ENCODE results near the gene ARNT2.

Gene ARNT2

DNA sequence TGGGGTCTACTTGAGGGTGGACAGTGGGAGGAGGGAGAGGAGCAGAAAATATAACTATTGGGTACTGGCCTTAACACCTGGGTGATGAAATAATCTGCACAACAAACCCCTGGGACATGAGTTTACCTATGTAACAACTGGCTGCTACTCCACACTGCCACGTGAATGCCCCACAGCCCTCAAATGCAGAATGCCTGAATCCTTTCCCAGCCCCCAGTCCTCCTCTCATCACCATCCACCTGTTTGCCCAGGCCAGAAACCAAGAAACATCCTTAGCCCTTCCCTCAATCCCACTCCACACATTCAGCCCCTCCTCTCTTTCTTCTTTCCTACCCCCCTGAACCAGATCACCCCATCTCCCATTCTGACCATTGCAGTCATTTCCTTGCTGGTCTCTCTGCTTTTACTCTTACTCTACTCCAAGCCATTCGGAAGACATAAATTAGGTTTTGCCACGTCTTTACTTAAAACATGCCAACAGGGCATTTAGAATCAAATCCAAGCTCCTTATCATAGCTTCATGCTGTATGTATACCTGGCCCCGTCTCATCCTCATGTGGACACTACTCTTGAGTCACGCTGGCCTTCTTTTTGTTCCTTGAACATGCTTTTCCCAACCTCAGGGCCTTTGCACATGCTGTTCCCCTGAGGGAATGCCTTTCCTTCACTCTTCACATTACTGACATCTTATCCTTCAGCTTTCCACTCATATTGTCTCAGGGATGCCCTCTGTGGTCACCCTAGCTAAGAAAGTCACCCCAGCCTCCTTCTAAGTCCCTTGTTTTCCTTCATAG lies 153.5 kb downstream of the ARNT2 start:
- Histone ChIP-seq H3K27me3 (ENCODE audit: control insufficient read depth in 1 of 2, insufficient read depth in 2 of 2, low read length in 2 of 2) (no peaks in the 10 kb centered on the region), H3K36me3 (ENCODE audit: control insufficient read depth in 2 of 2, insufficient read depth in 2 of 2, low read length in 2 of 2) (peaks cover 2 to 10% of the 10 kb centered on the region in 2 donors), H3K4me3 (ENCODE audit: low read length in 2 of 2) (no peak overlapping the region), H3K9me3 (ENCODE audit: control insufficient read depth in 2 of 2, low read length in 2 of 2) (no peaks in the 10 kb centered on the region), H3K27ac (ENCODE audit: low read length) (no peak overlapping the region), H3K4me1 (ENCODE audit: control insufficient read depth, insufficient read depth, low read length) (peaks cover 2% of the 10 kb centered on the region), H3K9ac (ENCODE audit: low read length in 2 of 2) (no peak overlapping the region)

DNA sequence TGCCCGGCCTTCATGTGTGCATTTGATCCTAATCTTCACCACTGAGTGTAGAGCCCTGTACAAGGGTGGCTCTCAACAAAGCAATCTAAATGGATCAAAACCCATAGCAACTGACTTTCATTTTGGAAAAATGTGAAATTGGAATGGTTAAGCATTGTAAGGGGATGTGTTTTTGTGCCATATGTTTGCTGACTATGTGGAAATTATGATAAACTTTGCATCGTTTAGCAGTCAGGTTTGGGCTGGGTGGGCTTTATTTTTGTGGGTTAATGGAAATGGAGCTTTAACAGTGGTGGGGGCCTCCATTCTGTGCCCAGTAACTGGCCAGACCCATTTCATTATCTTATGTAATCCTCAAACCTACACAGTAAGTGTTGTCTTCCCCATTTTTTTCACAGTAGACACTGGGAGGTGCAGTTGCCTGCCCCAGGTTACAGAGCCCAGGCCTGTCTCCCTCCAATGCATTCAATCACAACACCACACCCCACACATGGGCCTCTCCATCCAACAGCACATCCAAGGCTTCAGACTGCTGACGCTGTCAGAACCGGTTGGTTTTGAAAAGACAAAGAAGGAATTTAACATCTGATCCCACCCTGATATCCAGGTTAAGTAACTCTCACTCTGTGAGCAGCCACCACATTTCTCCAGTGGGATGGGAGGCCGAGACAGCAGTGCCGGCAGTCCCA lies 154.6 kb downstream of the ARNT2 start:
- Histone ChIP-seq H3K27ac (ENCODE audit: low read length) (no peak overlapping the region), H3K36me3 (ENCODE audit: control insufficient read depth in 2 of 2, insufficient read depth in 2 of 2, low read length in 2 of 2) (peaks cover 5 to 17% of the 10 kb centered on the region in 2 donors)

DNA sequence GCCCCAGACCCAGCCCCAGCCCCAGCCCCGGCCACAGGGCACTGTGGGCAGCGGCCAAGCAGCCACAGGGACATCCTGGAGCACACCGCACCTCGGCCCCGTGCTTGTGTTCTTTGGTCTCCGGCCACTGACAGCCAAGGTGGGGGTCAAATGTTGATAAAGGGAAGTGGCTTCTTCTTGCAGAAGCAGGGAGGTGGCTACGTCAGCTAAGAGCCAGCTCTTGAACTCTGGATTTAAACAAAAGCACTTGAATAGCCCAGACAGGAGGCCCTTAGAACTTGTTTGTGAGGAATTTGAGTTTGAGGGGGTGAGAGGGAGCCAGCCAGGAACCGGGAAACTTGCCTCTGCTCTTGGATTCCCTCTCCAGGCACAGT lies 155.1 kb downstream of the ARNT2 start:
- no peak overlapping the region for H3K4me3 ChIP-seq (ENCODE audit: low read length in 2 of 2)
- peaks cover 6 to 19% of the 10 kb centered on the region in 2 donors for H3K36me3 ChIP-seq (ENCODE audit: control insufficient read depth in 2 of 2, insufficient read depth in 2 of 2, low read length in 2 of 2)
- H3K4me1 ChIP-seq (ENCODE audit: control insufficient read depth, insufficient read depth, low read length) = peaks cover 2% of the 10 kb centered on the region
- no peaks in the 10 kb centered on the region for H3K27me3 ChIP-seq (ENCODE audit: control insufficient read depth in 1 of 2, insufficient read depth in 2 of 2, low read length in 2 of 2)
- H3K9ac ChIP-seq (ENCODE audit: low read length in 2 of 2) = no peak overlapping the region
- no peaks in the 10 kb centered on the region for H3K9me3 ChIP-seq (ENCODE audit: control insufficient read depth in 2 of 2, low read length in 2 of 2)
- no peak overlapping the region for H3K27ac ChIP-seq (ENCODE audit: low read length)

More for the DNA sequence above, 154.6 kb downstream of the ARNT2 start:
- Histone ChIP-seq H3K27me3 (ENCODE audit: control insufficient read depth in 1 of 2, insufficient read depth in 2 of 2, low read length in 2 of 2) (no peaks in the 10 kb centered on the region), H3K9me3 (ENCODE audit: control insufficient read depth in 2 of 2, low read length in 2 of 2) (no peaks in the 10 kb centered on the region), H3K4me1 (ENCODE audit: control insufficient read depth, insufficient read depth, low read length) (peaks cover 2% of the 10 kb centered on the region), H3K4me3 (ENCODE audit: low read length in 2 of 2) (no peak overlapping the region), H3K9ac (ENCODE audit: low read length in 2 of 2) (no peak overlapping the region)

GRCh38 chr15:80559761-80560160 lies 155.6 kb downstream of the ARNT2 start:
- Histone ChIP-seq H3K9me3 (ENCODE audit: control insufficient read depth in 2 of 2, low read length in 2 of 2) (no peaks in the 10 kb centered on the region), H3K27me3 (ENCODE audit: control insufficient read depth in 1 of 2, insufficient read depth in 2 of 2, low read length in 2 of 2) (no peaks in the 10 kb centered on the region), H3K27ac (ENCODE audit: low read length) (no peak overlapping the region), H3K9ac (ENCODE audit: low read length in 2 of 2) (no peak overlapping the region), H3K36me3 (ENCODE audit: control insufficient read depth in 2 of 2, insufficient read depth in 2 of 2, low read length in 2 of 2) (peaks cover 6 to 19% of the 10 kb centered on the region in 2 donors), H3K4me3 (ENCODE audit: low read length in 2 of 2) (no peak overlapping the region), H3K4me1 (ENCODE audit: control insufficient read depth, insufficient read depth, low read length) (peaks cover 2% of the 10 kb centered on the region)

GRCh38 chr15:80560601-80561400 lies 156.6 kb downstream of the ARNT2 start:
- H3K27ac ChIP-seq (ENCODE audit: low read length) = no peak overlapping the region
- no peak overlapping the region for H3K9ac ChIP-seq (ENCODE audit: low read length in 2 of 2)
- H3K4me3 ChIP-seq (ENCODE audit: low read length in 2 of 2) = no peak overlapping the region
- no peaks in the 10 kb centered on the region for H3K4me1 ChIP-seq (ENCODE audit: control insufficient read depth, insufficient read depth, low read length)
- H3K36me3 ChIP-seq (ENCODE audit: control insufficient read depth in 2 of 2, insufficient read depth in 2 of 2, low read length in 2 of 2) = peaks cover 6 to 11% of the 10 kb centered on the region in 2 donors
- H3K27me3 ChIP-seq (ENCODE audit: control insufficient read depth in 1 of 2, insufficient read depth in 2 of 2, low read length in 2 of 2) = no peaks in the 10 kb centered on the region
- H3K9me3 ChIP-seq (ENCODE audit: control insufficient read depth in 2 of 2, low read length in 2 of 2) = no peaks in the 10 kb centered on the region

DNA sequence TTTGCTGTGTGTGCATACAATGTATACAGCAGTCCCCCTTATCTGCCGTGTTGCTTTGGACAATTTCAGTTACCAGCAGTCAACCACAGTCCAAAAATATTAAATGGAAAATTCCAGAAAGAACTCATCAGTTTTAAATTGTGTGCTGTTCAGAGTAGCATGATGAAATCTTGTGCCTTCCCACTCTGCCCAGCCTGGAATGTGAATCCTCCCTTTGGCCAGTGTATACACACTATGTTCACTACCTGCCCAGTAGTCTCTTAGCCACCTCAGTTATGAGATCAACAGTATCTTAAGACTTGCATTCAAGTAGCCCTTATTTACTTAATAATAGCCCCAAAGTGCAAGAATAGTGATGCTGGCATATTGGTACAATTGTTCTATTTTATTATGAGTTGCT lies 157.3 kb downstream of the ARNT2 start:
- no peak overlapping the region for H3K4me3 ChIP-seq (ENCODE audit: low read length in 2 of 2)
- H3K4me1 ChIP-seq (ENCODE audit: control insufficient read depth, insufficient read depth, low read length) = no peaks in the 10 kb centered on the region
- H3K27ac ChIP-seq (ENCODE audit: low read length) = no peak overlapping the region
- no peaks in the 10 kb centered on the region for H3K9me3 ChIP-seq (ENCODE audit: control insufficient read depth in 2 of 2, low read length in 2 of 2)
- no peaks in the 10 kb centered on the region for H3K27me3 ChIP-seq (ENCODE audit: control insufficient read depth in 1 of 2, insufficient read depth in 2 of 2, low read length in 2 of 2)
- H3K36me3 ChIP-seq (ENCODE audit: control insufficient read depth in 2 of 2, insufficient read depth in 2 of 2, low read length in 2 of 2) = peaks cover 6 to 9% of the 10 kb centered on the region in 2 donors
- H3K9ac ChIP-seq (ENCODE audit: low read length in 2 of 2) = no peak overlapping the region

DNA sequence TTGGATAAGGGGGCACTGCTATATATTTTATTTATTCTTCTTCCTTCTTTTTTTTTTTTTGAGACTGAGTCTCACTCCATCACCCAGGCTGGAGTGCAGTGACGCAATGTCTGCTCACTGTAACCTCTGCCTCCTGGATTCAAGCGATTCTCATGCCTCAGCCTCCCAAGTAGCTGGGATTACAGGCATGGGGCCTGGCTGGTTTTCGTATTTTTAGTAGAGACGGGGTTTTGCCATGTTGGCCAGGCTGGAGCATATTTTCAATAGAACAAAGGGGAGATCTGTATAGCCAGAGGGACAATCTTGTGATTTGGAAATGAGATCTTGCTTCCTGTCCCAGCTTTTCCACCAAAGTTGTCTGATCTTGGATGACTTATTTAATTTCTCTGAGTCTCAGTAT lies 157.9 kb downstream of the ARNT2 start:
- H3K4me1 ChIP-seq (ENCODE audit: control insufficient read depth, insufficient read depth, low read length) = no peaks in the 10 kb centered on the region
- H3K27ac ChIP-seq (ENCODE audit: low read length) = no peak overlapping the region
- H3K36me3 ChIP-seq (ENCODE audit: control insufficient read depth in 2 of 2, insufficient read depth in 2 of 2, low read length in 2 of 2) = peaks cover 6 to 9% of the 10 kb centered on the region in 2 donors
- H3K9me3 ChIP-seq (ENCODE audit: control insufficient read depth in 2 of 2, low read length in 2 of 2) = no peaks in the 10 kb centered on the region
- no peak overlapping the region for H3K4me3 ChIP-seq (ENCODE audit: low read length in 2 of 2)
- no peak overlapping the region for H3K9ac ChIP-seq (ENCODE audit: low read length in 2 of 2)
- no peaks in the 10 kb centered on the region for H3K27me3 ChIP-seq (ENCODE audit: control insufficient read depth in 1 of 2, insufficient read depth in 2 of 2, low read length in 2 of 2)

DNA sequence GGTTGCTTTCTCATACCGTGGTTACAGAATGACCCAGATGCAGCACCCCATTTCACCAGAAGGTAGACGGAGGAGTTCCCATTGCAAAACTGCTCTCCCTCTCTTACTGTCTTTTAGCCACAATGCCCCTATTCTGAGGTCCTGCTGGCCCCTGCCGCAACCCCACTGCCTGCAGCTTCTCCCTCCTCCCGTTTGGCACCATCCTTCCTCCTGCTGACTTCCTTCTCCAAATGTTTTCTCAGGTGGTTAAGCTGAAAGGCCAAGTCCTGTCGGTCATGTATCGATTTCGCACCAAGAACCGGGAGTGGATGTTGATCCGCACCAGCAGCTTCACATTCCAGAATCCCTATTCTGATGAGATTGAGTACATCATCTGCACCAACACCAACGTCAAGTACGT lies 158.7 kb downstream of the ARNT2 start:
- Histone ChIP-seq H3K4me1 (ENCODE audit: control insufficient read depth, insufficient read depth, low read length) (no peaks in the 10 kb centered on the region), H3K9ac (ENCODE audit: low read length in 2 of 2) (no peak overlapping the region), H3K27ac (ENCODE audit: low read length) (no peak overlapping the region), H3K9me3 (ENCODE audit: control insufficient read depth in 2 of 2, low read length in 2 of 2) (no peaks in the 10 kb centered on the region), H3K4me3 (ENCODE audit: low read length in 2 of 2) (no peak overlapping the region), H3K36me3 (ENCODE audit: control insufficient read depth in 2 of 2, insufficient read depth in 2 of 2, low read length in 2 of 2) (peaks cover 6 to 9% of the 10 kb centered on the region in 2 donors), H3K27me3 (ENCODE audit: control insufficient read depth in 1 of 2, insufficient read depth in 2 of 2, low read length in 2 of 2) (no peaks in the 10 kb centered on the region)

DNA sequence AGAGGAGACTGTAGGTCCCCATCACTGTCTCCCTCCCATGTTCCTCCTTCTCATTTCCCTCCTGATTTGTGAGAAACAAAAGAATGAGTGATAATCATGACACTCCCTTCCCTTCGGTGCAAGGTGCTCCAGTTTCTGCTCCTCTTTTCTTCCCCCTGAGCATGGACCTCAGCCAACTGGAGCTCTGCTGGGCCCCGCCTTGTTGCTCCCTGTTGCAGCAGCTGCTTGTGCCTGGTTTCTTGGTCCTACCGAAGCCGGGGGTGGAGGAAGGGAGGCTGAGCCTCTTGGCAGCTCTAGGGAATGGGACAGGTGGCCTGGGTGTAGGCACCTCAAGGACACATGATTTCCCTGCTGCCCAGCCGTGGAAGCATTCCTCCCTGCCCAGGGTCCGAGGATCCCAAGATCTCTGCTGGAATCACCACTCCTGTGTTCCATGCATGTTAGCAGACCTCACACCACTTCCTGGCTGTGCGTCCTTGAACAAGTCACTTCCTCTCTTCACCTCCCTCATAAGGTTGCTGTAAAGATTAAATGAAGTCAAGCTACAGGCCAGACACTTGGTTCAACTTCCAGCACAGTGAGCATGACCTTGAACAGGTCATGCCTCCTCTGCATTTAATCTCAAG lies 159.3 kb downstream of the ARNT2 start:
- no peak overlapping the region for H3K9ac ChIP-seq (ENCODE audit: low read length in 2 of 2)
- H3K9me3 ChIP-seq (ENCODE audit: control insufficient read depth in 2 of 2, low read length in 2 of 2) = no peaks in the 10 kb centered on the region
- no peaks in the 10 kb centered on the region for H3K27me3 ChIP-seq (ENCODE audit: control insufficient read depth in 1 of 2, insufficient read depth in 2 of 2, low read length in 2 of 2)
- H3K4me3 ChIP-seq (ENCODE audit: low read length in 2 of 2) = no peak overlapping the region
- no peaks in the 10 kb centered on the region for H3K4me1 ChIP-seq (ENCODE audit: control insufficient read depth, insufficient read depth, low read length)
- peaks cover 6 to 9% of the 10 kb centered on the region in 2 donors for H3K36me3 ChIP-seq (ENCODE audit: control insufficient read depth in 2 of 2, insufficient read depth in 2 of 2, low read length in 2 of 2)
- no peak overlapping the region for H3K27ac ChIP-seq (ENCODE audit: low read length)

DNA sequence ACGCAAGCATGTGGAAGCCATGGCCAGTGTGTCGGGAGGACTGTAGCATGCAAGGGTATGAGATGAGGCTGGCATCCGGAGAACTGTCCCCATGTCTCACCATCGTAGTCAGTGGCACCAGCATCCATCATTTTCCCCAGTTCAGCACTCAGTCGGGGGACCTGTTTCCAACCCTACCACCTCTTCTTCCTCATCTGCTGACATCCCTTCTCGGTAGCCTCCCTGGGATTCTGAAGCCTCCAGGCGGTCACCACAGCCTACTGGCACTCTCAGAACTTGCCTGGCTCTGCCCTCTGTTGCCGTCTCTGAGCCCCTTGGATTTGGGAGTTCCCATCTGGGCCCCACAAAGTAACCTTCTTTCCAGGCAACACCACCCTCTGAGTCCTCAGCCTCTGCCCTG lies 159.9 kb downstream of the ARNT2 start:
- H3K9me3 ChIP-seq (ENCODE audit: control insufficient read depth in 2 of 2, low read length in 2 of 2) = no peaks in the 10 kb centered on the region
- no peak overlapping the region for H3K4me3 ChIP-seq (ENCODE audit: low read length in 2 of 2)
- H3K4me1 ChIP-seq (ENCODE audit: control insufficient read depth, insufficient read depth, low read length) = no peaks in the 10 kb centered on the region
- H3K27me3 ChIP-seq (ENCODE audit: control insufficient read depth in 1 of 2, insufficient read depth in 2 of 2, low read length in 2 of 2) = no peaks in the 10 kb centered on the region
- H3K27ac ChIP-seq (ENCODE audit: low read length) = no peak overlapping the region
- no peak overlapping the region for H3K9ac ChIP-seq (ENCODE audit: low read length in 2 of 2)
- peaks cover 6 to 9% of the 10 kb centered on the region in 2 donors for H3K36me3 ChIP-seq (ENCODE audit: control insufficient read depth in 2 of 2, insufficient read depth in 2 of 2, low read length in 2 of 2)
